Activated T-helper 1 cell treated with Interleukin-2 at 50 U/mL for 16 hours (primary cell): ENCODE results near the gene CCNYL1.

Source experiments
- DNase-seq: peaks from one replicate; pipeline ENCODE4 v3.0.0-alpha.2; 2020; ENCODE audit warnings: low read depth

Gene CCNYL1

GRCh38 chr2:207791579-207792243 is 80.3 kb downstream of the CCNYL1 start:
- DNase-seq = no peak

- no peak for DNase-seq
Measured at GRCh38 chr2:207792244-207792785, 80.9 kb downstream of the CCNYL1 start.

GRCh38 chr2:207796585-207797350 is 85.3 kb downstream of the CCNYL1 start:
- no peak for DNase-seq

- DNase-seq = no peak
Measured at GRCh38 chr2:207801259-207801658, 89.8 kb downstream of the CCNYL1 start.

- DNase-seq = no peak
Measured at GRCh38 chr2:207802650-207803049, 91.2 kb downstream of the CCNYL1 start.
